ENCODE results near the gene TMEM128.

- no peak for TF ChIP-seq CTCF (IDR thresholded peaks at IDR 0.05; ENCODE audit: low read depth, low read length, poor library complexity, severe bottlenecking)
- TF ChIP-seq EZH2phosphoT487 (IDR thresholded peaks at IDR 0.05; ENCODE audit: borderline replicate concordance, low read length): no peak
These were observed 41.8 kb downstream of the TMEM128 start for GRCh38 chr4:4206204-4206603.
